SK-N-SH (cell line): Measurements from ENCODE around the gene GLIS2.

ENCODE experiments used
- CHD2 ChIP-seq: fragments of 150-350 bp; IDR thresholded peaks from 2 replicates; pipeline ENCODE4 v1.6.1; 2018; ENCODE audit warnings: low read length; ENCODE audit not compliant: partially characterized antibody
- CTCF ChIP-seq: fragments of 200-600 bp; sonication (generic); IDR thresholded peaks from 2 replicates; pipeline ENCODE4 v1.6.1; 2017; ENCODE audit warnings: antibody characterized with exemption, mild to moderate bottlenecking, moderate library complexity
- ELF1 ChIP-seq: IDR thresholded peaks from 2 replicates; pipeline ENCODE4 v1.4.0; 2012
- EP300 ChIP-seq, 2 experiments: IDR thresholded peaks; 2 replicates each; pipeline versions ENCODE4 v1.4.0 to v1.6.1; 2012; ENCODE audit warnings: borderline replicate concordance in 1 of 2, low read depth in 1 of 2, low read length in 1 of 2
- EZH2phosphoT487 ChIP-seq: fragments of 200-600 bp; sonication (generic); IDR thresholded peaks from 2 replicates; pipeline ENCODE4 v1.6.1; 2017; ENCODE audit warnings: low read depth, mixed run types, mild to moderate bottlenecking, antibody characterized with exemption, moderate library complexity, borderline replicate concordance
- GATA2 ChIP-seq: sonication (generic); formaldehyde crosslinking; IDR thresholded peaks from 2 replicates; pipeline ENCODE4 v1.5.0; 2020; ENCODE audit warnings: mild to moderate bottlenecking, missing genetic modification reagents
- IRF3 ChIP-seq: fragments of 150-350 bp; IDR thresholded peaks from 2 replicates; pipeline ENCODE4 v1.6.1; 2016; ENCODE audit warnings: mild to moderate bottlenecking, low read depth, low read length
- JUND ChIP-seq: IDR thresholded peaks from 2 replicates; pipeline ENCODE4 v1.4.0; 2012
- REST ChIP-seq: IDR thresholded peaks from 2 replicates; pipeline ENCODE4 v1.6.1; 2012; ENCODE audit warnings: mild to moderate bottlenecking, low read depth, low read length, moderate library complexity
- RFX5 ChIP-seq: IDR thresholded peaks from 2 replicates; pipeline ENCODE4 v1.6.1; 2012; ENCODE audit warnings: mild to moderate bottlenecking, improper control_type of control experiment, low read length

GRCh38 chr16:4324492-4325252 lies 8.8 kb downstream of the GLIS2 start:
- TF ChIP-seq EZH2phosphoT487 (no peak), CTCF (no peak), CHD2 (no peak), RFX5 (no peak), JUND (no peak), GATA2 (CRISPR knock-in tag) (no peak), ELF1 (no peak), EP300 (IDR thresholded peaks at IDR 0.05; ENCODE audit: borderline replicate concordance in 1 of 2, low read depth in 1 of 2, low read length in 1 of 2) (no peak), IRF3 (no peak), REST (no peak)
